H1 (cell line): ENCODE data around the gene PLXNA3. TPM values are rescaled to one million over a fixed set of nuclear protein-coding genes. Genes with fewer than 3 reads are reported as not detected.
A peak's percentile ranks its signal among the peaks of the same experiment; 100 is the strongest.

Experiments
- CTCF ChIA-PET: fragments of 300-600 bp; sonication (Branson Sonifier 250); formaldehyde crosslinking; loops from one replicate; lab custom pipeline; 2021; ENCODE audit not compliant: partially characterized antibody; lab: Charles Lee
- POLR2A ChIA-PET: fragments of 300-600 bp; sonication (Branson Sonifier 250); formaldehyde crosslinking; loops from one replicate; lab custom pipeline; 2021; ENCODE audit warnings: inconsistent platforms; ENCODE audit not compliant: partially characterized antibody; lab: Charles Lee
- DNase-seq, 2 experiments: peaks; one replicate each; pipeline versions ENCODE4 v3.0.0 to v3.0.0-alpha.2; 2010 to 2022; ENCODE audit warnings: low spot score in 2 of 2, low read depth in 1 of 2, mixed read lengths in 1 of 2
- FAIRE-seq: peaks from 2 replicates; lab custom pipeline; 2011; peaks lifted over from hg19 to GRCh38; lab: Jason Lieb, UNC
- H2AFZ ChIP-seq: 2 replicates; pipeline ENCODE4 v1.8.1; 2012; ENCODE audit warnings: low read length, inconsistent platforms
- H2AK5ac ChIP-seq: 2 replicates; pipeline ENCODE4 v1.6.1; 2013; ENCODE audit warnings: low read depth, low read length
- H2BK120ac ChIP-seq: replicated peaks from 2 replicates; pipeline ENCODE3; 2013; ENCODE audit warnings: low read depth, low read length, inconsistent platforms
- H2BK12ac ChIP-seq: 2 replicates; pipeline ENCODE4 v1.6.1; 2013; ENCODE audit warnings: low read depth, low read length
- H2BK15ac ChIP-seq: 2 replicates; pipeline ENCODE4 v1.6.1; 2013; ENCODE audit warnings: low read length
- H2BK20ac ChIP-seq: 2 replicates; pipeline ENCODE4 v1.6.1; 2013; ENCODE audit warnings: low read length
- H2BK5ac ChIP-seq: 2 replicates; pipeline ENCODE4 v1.6.1; 2013; ENCODE audit warnings: low read depth, low read length
- H3K14ac ChIP-seq: 2 replicates; pipeline ENCODE4 v1.6.1; 2013; ENCODE audit warnings: inconsistent platforms; ENCODE audit not compliant: insufficient read length
- H3K18ac ChIP-seq: 2 replicates; pipeline ENCODE4 v1.6.1; 2013; ENCODE audit warnings: low read length; ENCODE audit errors: extremely low read depth
- H3K23ac ChIP-seq: 2 replicates; pipeline ENCODE4 v1.6.1; 2013; ENCODE audit warnings: inconsistent platforms; ENCODE audit not compliant: insufficient read length
- H3K23me2 ChIP-seq: 2 replicates; pipeline ENCODE4 v1.6.1; 2013; ENCODE audit warnings: low read depth, low read length
- H3K27ac ChIP-seq: 2 replicates; pipeline ENCODE4 v1.6.1; 2011; ENCODE audit warnings: low read depth, low read length, inconsistent platforms
- H3K27me3 ChIP-seq, 4 experiments: replicated peaks in 1 of 4; 1 replicate in 1 of 4; 2 replicates in 3 of 4; pipeline versions ENCODE4 v1.6.1 to v1.8.1; 2011 to 2013; ENCODE audit warnings: low read length in 3 of 4, mild to moderate bottlenecking in 3 of 4, inconsistent platforms in 2 of 4, mixed read lengths in 2 of 4, moderate library complexity in 1 of 4; ENCODE audit not compliant: control insufficient read depth in 3 of 4, insufficient read depth in 3 of 4; ENCODE audit errors: extremely low read depth in 1 of 4
- H3K36me3 ChIP-seq, 4 experiments: 2 replicates each; pipeline versions ENCODE4 v1.6.1 to v1.8.1; 2011 to 2013; ENCODE audit warnings: mild to moderate bottlenecking in 4 of 4, low read length in 3 of 4, moderate library complexity in 2 of 4, control low read depth in 1 of 4, inconsistent platforms in 1 of 4; ENCODE audit not compliant: insufficient read depth in 4 of 4, control insufficient read depth in 2 of 4
- H3K4ac ChIP-seq: replicated peaks from 2 replicates; pipeline ENCODE3; 2013; ENCODE audit warnings: low read length, low read depth, mixed read lengths, inconsistent platforms; ENCODE audit not compliant: insufficient read length
- H3K4me1 ChIP-seq, 4 experiments: replicated peaks in 1 of 4; 1 replicate in 1 of 4; 2 replicates in 3 of 4; pipeline versions ENCODE4 v1.6.1 to v1.8.1; 2011 to 2013; ENCODE audit warnings: low read length in 3 of 4, inconsistent platforms in 2 of 4, mixed read lengths in 1 of 4; ENCODE audit not compliant: insufficient read depth in 4 of 4, control insufficient read depth in 3 of 4
- H3K4me2 ChIP-seq, 2 experiments: 2 replicates each; pipeline versions ENCODE4 v1.6.1 to v1.8.1; 2011 to 2013; ENCODE audit warnings: low read depth in 2 of 2, low read length in 2 of 2, control low read depth in 1 of 2, inconsistent platforms in 1 of 2, mild to moderate bottlenecking in 1 of 2; ENCODE audit not compliant: insufficient read depth in 1 of 2
- H3K4me3 ChIP-seq, 4 experiments: fragments of 200-600, 300-600 bp in 1 of 4; sonication (generic), shearing (Covaris generic), sonication (Bioruptor Twin) in 1 of 4; 2 replicates each; pipeline versions ENCODE4 v1.5.1 to v1.8.1; 2011 to 2016; ENCODE audit warnings: low read length in 4 of 4, low read depth in 3 of 4, control low read depth in 2 of 4, inconsistent platforms in 2 of 4, mild to moderate bottlenecking in 2 of 4, mixed read lengths in 1 of 4, moderate library complexity in 1 of 4; ENCODE audit not compliant: insufficient read depth in 2 of 4; ENCODE audit errors: extremely low read depth in 1 of 4
- H3K56ac ChIP-seq: replicated peaks from 2 replicates; pipeline ENCODE3; 2013; ENCODE audit warnings: low read depth, mild to moderate bottlenecking, mixed read lengths, low read length, inconsistent platforms; ENCODE audit not compliant: insufficient read length
- H3K79me1 ChIP-seq: 2 replicates; pipeline ENCODE4 v1.6.1; 2013; ENCODE audit warnings: low read depth, low read length, control low read depth
- H3K79me2 ChIP-seq, 2 experiments: 2 replicates each; pipeline versions ENCODE4 v1.6.1 to v1.8.1; 2012 to 2013; ENCODE audit warnings: low read length in 2 of 2, mild to moderate bottlenecking in 2 of 2, inconsistent platforms in 1 of 2; ENCODE audit not compliant: insufficient read depth in 2 of 2, control insufficient read depth in 1 of 2
- H3K9ac ChIP-seq, 4 experiments: replicated peaks in 1 of 4; 1 replicate in 1 of 4; 2 replicates in 3 of 4; pipeline versions ENCODE4 v1.6.1 to v1.8.1; 2011 to 2013; ENCODE audit warnings: low read depth in 3 of 4, low read length in 3 of 4, control low read depth in 2 of 4, mild to moderate bottlenecking in 2 of 4, moderate library complexity in 2 of 4, inconsistent platforms in 1 of 4; ENCODE audit errors: extremely low read depth in 1 of 4
- H3K9me3 ChIP-seq, 2 experiments: 2 replicates each; pipeline versions ENCODE4 v1.6.1 to v1.8.1; 2012 to 2013; ENCODE audit warnings: mild to moderate bottlenecking in 2 of 2, moderate library complexity in 2 of 2, control low read depth in 1 of 2, inconsistent platforms in 1 of 2, low read depth in 1 of 2, low read length in 1 of 2, mixed read lengths in 1 of 2; ENCODE audit not compliant: insufficient read depth in 2 of 2
- H4K20me1 ChIP-seq, 2 experiments: replicated peaks in 1 of 2; 2 replicates each; pipeline versions ENCODE3 to v1.8.1; 2011 to 2013; ENCODE audit warnings: inconsistent platforms in 2 of 2, low read length in 2 of 2, mild to moderate bottlenecking in 1 of 2; ENCODE audit not compliant: insufficient read depth in 2 of 2, control insufficient read depth in 1 of 2
- H4K5ac ChIP-seq: 2 replicates; pipeline ENCODE4 v1.6.1; 2013; ENCODE audit warnings: low read length, low read depth, mixed read lengths, inconsistent platforms; ENCODE audit not compliant: insufficient read length
- H4K8ac ChIP-seq: 2 replicates; pipeline ENCODE4 v1.8.0; 2013; ENCODE audit warnings: mild to moderate bottlenecking, moderate library complexity, low read length, inconsistent platforms; ENCODE audit not compliant: insufficient read depth; ENCODE audit errors: extremely low read depth
- H4K91ac ChIP-seq: replicated peaks from 2 replicates; pipeline ENCODE3; 2013; ENCODE audit warnings: low read length, mixed read lengths, inconsistent platforms; ENCODE audit not compliant: insufficient read length
- CEBPB ChIP-seq: IDR thresholded peaks from 2 replicates; pipeline ENCODE4 v1.6.1; 2012; ENCODE audit warnings: low read depth, low read length
- CREB1 ChIP-seq: IDR thresholded peaks from 2 replicates; pipeline ENCODE4 v1.6.1; 2012; ENCODE audit warnings: inconsistent platforms
- CTBP2 ChIP-seq: IDR thresholded peaks from 2 replicates; pipeline ENCODE4 v1.7.0; 2011; ENCODE audit warnings: borderline replicate concordance, mild to moderate bottlenecking, moderate library complexity, mixed read lengths, low read length; ENCODE audit not compliant: insufficient read depth, insufficient read length
- EGR1 ChIP-seq: IDR thresholded peaks from 2 replicates; pipeline ENCODE4 v1.6.1; 2011; ENCODE audit warnings: low read depth, low read length, borderline replicate concordance
- EP300 ChIP-seq, 2 experiments: IDR thresholded peaks; 1 replicate in 1 of 2; 2 replicates in 1 of 2; pipeline ENCODE4 v1.6.1; 2011 to 2012; ENCODE audit warnings: low read depth in 2 of 2, low read length in 2 of 2, mild to moderate bottlenecking in 2 of 2, borderline replicate concordance in 1 of 2, inconsistent platforms in 1 of 2, moderate library complexity in 1 of 2
- JUN ChIP-seq: IDR thresholded peaks from 2 replicates; pipeline ENCODE4 v1.6.1; 2011; ENCODE audit warnings: low read depth, mild to moderate bottlenecking, improper control_type of control experiment, low read length
- KDM1A ChIP-seq: fragments of 200-600, 300-600 bp; sonication (generic); IDR thresholded peaks from 2 replicates; pipeline ENCODE4 v1.7.1; 2016; ENCODE audit warnings: mild to moderate bottlenecking, low read length, borderline replicate concordance
- KDM4A ChIP-seq: IDR thresholded peaks from one replicate; pipeline ENCODE4 v1.7.1; 2012; ENCODE audit warnings: low read depth, mild to moderate bottlenecking, moderate library complexity, low read length, inconsistent platforms; ENCODE audit not compliant: severe bottlenecking
- KDM5A ChIP-seq: fragments of 200-600 bp; IDR thresholded peaks from 2 replicates; pipeline ENCODE4 v1.7.1; 2012; ENCODE audit warnings: mild to moderate bottlenecking, low read length, inconsistent platforms, mixed read lengths
- SIN3A ChIP-seq, 2 experiments: IDR thresholded peaks in 1 of 2; conservative IDR thresholded peaks in 1 of 2; 2 replicates each; pipeline ENCODE4 v1.6.1; 2011 to 2012; ENCODE audit warnings: low read length in 2 of 2, improper control_type of control experiment in 1 of 2, low read depth in 1 of 2, mild to moderate bottlenecking in 1 of 2
- SP2 ChIP-seq: IDR thresholded peaks from 2 replicates; pipeline ENCODE4 v1.6.1; 2012; ENCODE audit warnings: mild to moderate bottlenecking, low read length, inconsistent platforms
- SUZ12 ChIP-seq: fragments of 200-600 bp; sonication (generic); IDR thresholded peaks from 2 replicates; pipeline ENCODE4 v1.6.1; 2012; ENCODE audit warnings: mild to moderate bottlenecking, inconsistent platforms, low read length, moderate library complexity, mixed read lengths
- WGBS, 2 experiments: shearing (Covaris generic) in 1 of 2; methylation state at CpG; one replicate each; pipeline versions ENCODE4 v1.1.6 to v1.1.7; 2013 to 2015; ENCODE audit warnings: low lambda C conversion rate in 2 of 2, mixed read lengths in 2 of 2, inconsistent platforms in 1 of 2, low coverage in 1 of 2, missing lambda C conversion rate in 1 of 2; ENCODE audit not compliant: insufficient replicate concordance in 2 of 2, insufficient coverage in 1 of 2, insufficient read length in 1 of 2; ENCODE audit errors: extremely low coverage in 1 of 2, missing lambda C conversion rate in 1 of 2; 5-methylcytosine and 5-hydroxymethylcytosine counted together
- polyA plus RNA-seq, 7 experiments: library from polyadenylated mRNA; depleted of rRNA in 3 of 7; stranded (reverse) in 5 of 7; unstranded in 2 of 7; fragments of >200 nt in 5 of 7; fragments of 200-250 nt in 2 of 7; gene quantifications; 1 replicate in 5 of 7; 2 replicates in 1 of 7; 4 replicates in 1 of 7; pipeline versions ENCODE4 v1.2.1 to v1.2.3, GENCODE V29; 2011 to 2013; ENCODE audit warnings: missing spikeins in 2 of 7, mixed read lengths in 2 of 7
- total RNA-seq: library from RNA; stranded (reverse); fragmentation: NEBNext Ultra II Directional; extraction: Animal tissue kit (Norgen Biotek cat#: 25700); gene quantifications from 2 replicates; pipeline ENCODE4 v1.2.1, GENCODE V29; 2021

The PLXNA3 gene
- total and polyA plus RNA-seq, 2 of the 8 experiments (the other 6 are each of a cell fraction or from before 2014, with no cell fraction given), result 10.7 to 18.2 TPM

GRCh38 chrX:154515090-154515965, 57.2 kb downstream of the PLXNA3 start:
- H3K23ac ChIP-seq, result no peak overlapping the region
- no peaks in the 10 kb centered on the region for H4K20me1 ChIP-seq
- no peak overlapping the region for H3K14ac ChIP-seq
- no peak overlapping the region for H4K91ac ChIP-seq
- H3K4me3 ChIP-seq, result peak overlapping the region; percentile 40 to 81 (median 49)
- DNase-seq (no peak), FAIRE-seq (no peak)
- ChIA-PET CTCF (no interaction called here), POLR2A (interaction anchor here (1.0 to 1.5 kb wide), 4 partner anchors 11 to 142 kb away, joined by 3 to 5 read pairs (median 3); partner anchors contain the start of gene RPL10)
- H3K36me3 ChIP-seq, result no peaks in the 10 kb centered on the region
- no peak overlapping the region for H2AFZ ChIP-seq
- no peaks in the 10 kb centered on the region for H3K27me3 ChIP-seq
- no peak overlapping the region for H2BK15ac ChIP-seq
- peak overlapping the region in 2 of 4 experiments; percentile 51 to 68; a peak in 4 of 7 replicates for H3K9ac ChIP-seq
- 41% methylated on average over 23 of the region's 34 CpGs; no CpG with 5 or more reads in 1 of the 2 experiments for WGBS, 2 experiments
- no peak overlapping the region for H2BK120ac ChIP-seq
- H4K8ac ChIP-seq, result no peak overlapping the region
- no peak overlapping the region; the same call in 1 of the 2 replicates for H3K18ac ChIP-seq
- no peak overlapping the region for H2BK12ac ChIP-seq
- H3K23me2 ChIP-seq, result peaks cover 9% of the 10 kb centered on the region
- H4K5ac ChIP-seq, result no peak overlapping the region
- peaks cover 1 to 10% (median 7%) of the 10 kb centered on the region in 4 experiments; a peak in 6 of 7 replicates for H3K4me1 ChIP-seq
- no peak overlapping the region for H3K27ac ChIP-seq
- no peaks in the 10 kb centered on the region for H3K79me1 ChIP-seq
- H2BK5ac ChIP-seq, result no peak overlapping the region
- H3K9me3 ChIP-seq, result no peaks in the 10 kb centered on the region
- H3K56ac ChIP-seq, result no peak overlapping the region
- no peak overlapping the region for H3K4ac ChIP-seq
- H3K79me2 ChIP-seq, result no peaks in the 10 kb centered on the region
- no peak overlapping the region for H2BK20ac ChIP-seq
- no peak overlapping the region for H2AK5ac ChIP-seq
- peak overlapping the region; percentile 74 to 99 for H3K4me2 ChIP-seq
- no peak for TF ChIP-seq CTBP2
- TF ChIP-seq SP2, result no peak
- TF ChIP-seq KDM1A, result no peak
- TF ChIP-seq EGR1, result no peak
- TF ChIP-seq JUN, result no peak
- TF ChIP-seq SIN3A (conservative IDR thresholded peaks at IDR 0.05 in 1 of 2, IDR thresholded peaks at IDR 0.05 in 1 of 2; ENCODE audit: low read depth in 1 of 2, low read length in 2 of 2), result no peak
- no peak for TF ChIP-seq SUZ12
- TF ChIP-seq CREB1, result no peak
- no peak for TF ChIP-seq KDM5A
- no peak for TF ChIP-seq CEBPB
- no peak for TF ChIP-seq KDM4A
- no peak for TF ChIP-seq EP300 (IDR thresholded peaks at IDR 0.05; ENCODE audit: borderline replicate concordance in 1 of 2, low read depth in 2 of 2, low read length in 2 of 2)
